ENCODE results near the gene ITPRIPL1. TPM values are rescaled to one million over a fixed set of nuclear protein-coding genes. Genes with fewer than 3 reads are reported as not detected.

Gene ITPRIPL1
- total RNA-seq, 4 donors from 2014 or later, result 0.27 to 1.0 (median 0.89) TPM; not detected in 1

DNA sequence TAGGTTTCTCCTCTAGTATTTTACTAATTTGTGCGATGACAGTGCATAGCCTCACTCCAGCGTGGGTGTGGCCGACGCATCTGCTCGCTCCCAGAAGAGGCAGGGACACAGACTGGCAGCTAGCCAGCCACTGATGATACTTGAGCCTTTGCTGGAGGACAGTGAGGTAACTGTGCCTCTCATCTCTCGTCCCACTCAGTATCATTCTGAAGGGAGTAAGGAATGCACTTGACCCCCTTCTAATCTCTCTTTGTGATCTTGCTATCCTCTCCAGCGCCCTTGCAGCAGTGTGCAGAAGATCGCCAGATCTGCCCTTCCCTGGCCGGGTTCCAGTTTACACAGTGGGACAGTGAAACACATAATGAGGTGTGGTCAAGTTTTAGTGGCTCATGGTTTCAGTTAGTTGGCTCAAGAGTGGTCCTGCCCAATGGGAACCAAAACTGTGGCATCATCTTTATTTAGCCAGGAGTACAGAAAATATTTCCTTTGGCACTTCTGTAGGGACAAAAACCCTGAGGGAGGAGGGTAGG is 28.0 kb downstream of the ITPRIPL1 start:
- no peaks in the 10 kb centered on the region for H3K27me3 ChIP-seq
- peak; percentile 16 for ATAC-seq

DNA sequence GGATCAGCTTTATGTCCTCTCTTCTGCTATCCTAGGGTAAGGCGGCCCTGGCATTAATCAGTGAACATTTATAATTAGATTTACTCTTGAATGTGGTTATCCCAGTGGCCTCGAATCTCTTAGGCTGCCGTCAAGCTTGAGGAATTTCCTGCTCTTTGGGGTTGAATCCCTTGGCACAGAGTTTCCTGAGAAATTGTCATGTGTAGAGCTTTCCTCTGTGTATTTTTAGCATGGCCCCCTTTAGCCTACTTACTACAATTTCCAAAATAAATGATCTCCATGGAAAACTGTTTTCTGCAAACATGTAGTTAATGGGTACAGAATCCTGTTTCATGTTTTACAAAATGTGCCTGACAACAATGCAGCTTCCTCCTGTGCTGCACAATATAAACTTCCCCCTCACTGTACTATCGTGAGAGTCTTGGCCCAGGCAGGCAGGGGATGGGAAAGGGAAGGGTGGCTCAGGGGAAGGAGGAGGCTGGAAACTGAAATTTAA is 28.5 kb downstream of the ITPRIPL1 start:
- Histone ChIP-seq H3K36me3 (no peaks in the 10 kb centered on the region), H3K27me3 (no peaks in the 10 kb centered on the region), H3K27ac (peak overlapping the region in 3 of 4 donors; percentile 19 to 66 (median 28)), H3K4me1 (peaks cover 0 to 7% (median 0%) of the 10 kb centered on the region in 3 donors), H3K9me3 (no peaks in the 10 kb centered on the region), H3K4me3 (no peak overlapping the region)
- TF ChIP-seq POLR2A (IDR thresholded peaks at IDR 0.05) (no peak), POLR2AphosphoS5 (IDR thresholded peaks at IDR 0.05) (no peak), EP300 (IDR thresholded peaks at IDR 0.05) (no peak)
- TF ChIP-seq, protein P1, sequence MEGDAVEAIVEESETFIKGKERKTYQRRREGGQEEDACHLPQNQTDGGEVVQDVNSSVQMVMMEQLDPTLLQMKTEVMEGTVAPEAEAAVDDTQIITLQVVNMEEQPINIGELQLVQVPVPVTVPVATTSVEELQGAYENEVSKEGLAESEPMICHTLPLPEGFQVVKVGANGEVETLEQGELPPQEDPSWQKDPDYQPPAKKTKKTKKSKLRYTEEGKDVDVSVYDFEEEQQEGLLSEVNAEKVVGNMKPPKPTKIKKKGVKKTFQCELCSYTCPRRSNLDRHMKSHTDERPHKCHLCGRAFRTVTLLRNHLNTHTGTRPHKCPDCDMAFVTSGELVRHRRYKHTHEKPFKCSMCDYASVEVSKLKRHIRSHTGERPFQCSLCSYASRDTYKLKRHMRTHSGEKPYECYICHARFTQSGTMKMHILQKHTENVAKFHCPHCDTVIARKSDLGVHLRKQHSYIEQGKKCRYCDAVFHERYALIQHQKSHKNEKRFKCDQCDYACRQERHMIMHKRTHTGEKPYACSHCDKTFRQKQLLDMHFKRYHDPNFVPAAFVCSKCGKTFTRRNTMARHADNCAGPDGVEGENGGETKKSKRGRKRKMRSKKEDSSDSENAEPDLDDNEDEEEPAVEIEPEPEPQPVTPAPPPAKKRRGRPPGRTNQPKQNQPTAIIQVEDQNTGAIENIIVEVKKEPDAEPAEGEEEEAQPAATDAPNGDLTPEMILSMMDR (IDR thresholded peaks at IDR 0.05), result no peak
- ATAC-seq, result peak; percentile 60
- WGBS, 2 donors (ENCODE audit: low coverage in 1 of 2), result 80% methylated on average over 4 of the region's 4 CpGs; no CpG with 5 or more reads in 1 of the 2 donors

More for the DNA sequence above, 28.0 kb downstream of the ITPRIPL1 start:
- Histone ChIP-seq H3K4me1 (peaks cover 0 to 7% (median 0%) of the 10 kb centered on the region in 3 donors), H3K9me3 (no peaks in the 10 kb centered on the region), H3K4me3 (no peak overlapping the region), H3K27ac (peak overlapping the region in 3 of 4 donors; percentile 19 to 60 (median 28)), H3K36me3 (no peaks in the 10 kb centered on the region)
- no peak for TF ChIP-seq POLR2AphosphoS5 (IDR thresholded peaks at IDR 0.05)
- TF ChIP-seq EP300 (IDR thresholded peaks at IDR 0.05), result no peak
- TF ChIP-seq POLR2A (IDR thresholded peaks at IDR 0.05), result no peak
- TF ChIP-seq, protein P1 (IDR thresholded peaks at IDR 0.05), result no peak
- WGBS, 2 donors (ENCODE audit: low coverage in 1 of 2), result 57 to 62% methylated on average over 2 to 7 of the region's 9 CpGs

DNA sequence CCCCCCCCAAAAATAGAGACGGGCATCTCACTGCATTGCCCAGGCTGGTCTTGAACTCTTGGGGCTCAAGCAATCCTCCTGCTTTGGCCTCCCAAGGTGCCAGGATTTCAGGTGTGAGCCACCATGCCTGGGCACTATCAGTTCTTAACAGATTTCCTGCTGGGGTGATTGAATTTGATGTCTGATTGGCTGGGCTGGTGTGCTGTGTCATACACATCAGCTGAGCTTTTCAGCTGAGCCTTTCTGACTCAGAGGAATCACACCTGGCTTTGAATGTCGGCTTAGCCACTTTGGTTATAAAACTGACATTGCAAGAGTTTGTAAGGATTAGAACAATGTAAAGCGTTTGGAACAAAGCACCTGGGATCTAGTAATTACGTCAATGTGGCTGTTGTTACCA is 29.4 kb downstream of the ITPRIPL1 start:
- 76 to 100% methylated on average over 2 to 4 of the region's 4 CpGs for WGBS, 2 donors (ENCODE audit: low coverage in 1 of 2)
- no peak for TF ChIP-seq POLR2A (IDR thresholded peaks at IDR 0.05)
- no peak for TF ChIP-seq EP300 (IDR thresholded peaks at IDR 0.05)
- no peak for TF ChIP-seq POLR2AphosphoS5 (IDR thresholded peaks at IDR 0.05)
- TF ChIP-seq, protein P1 (IDR thresholded peaks at IDR 0.05), result no peak
- no peak for ATAC-seq
- no peaks in the 10 kb centered on the region for H3K36me3 ChIP-seq
- H3K9me3 ChIP-seq, result no peaks in the 10 kb centered on the region
- H3K27me3 ChIP-seq, result no peaks in the 10 kb centered on the region
- H3K4me3 ChIP-seq, result no peak overlapping the region
- H3K27ac ChIP-seq, result no peak overlapping the region
- H3K4me1 ChIP-seq, result peaks cover 0 to 7% (median 0%) of the 10 kb centered on the region in 3 donors

DNA sequence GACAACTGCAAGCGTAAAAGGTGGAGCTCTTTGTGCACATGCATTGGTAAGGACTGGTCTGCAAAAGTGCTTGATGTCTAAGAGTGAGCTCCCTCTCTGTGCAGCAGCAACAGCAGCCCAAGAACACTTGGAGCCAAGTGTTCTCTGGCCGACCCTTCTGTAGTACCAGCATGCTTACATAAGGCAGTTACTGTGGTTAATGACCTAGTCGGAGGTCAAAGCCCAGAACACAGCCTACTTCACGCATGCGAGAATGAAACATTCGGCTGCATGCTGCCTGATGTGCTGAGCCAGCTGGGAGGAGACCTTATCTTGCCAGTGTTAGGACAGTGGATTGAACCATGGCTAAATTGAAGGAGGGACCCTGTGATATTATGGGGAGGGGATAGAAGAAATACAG is 31.8 kb downstream of the ITPRIPL1 start:
- WGBS, 2 donors (ENCODE audit: low coverage in 1 of 2), result 60% methylated on average over 1 of the region's 6 CpGs; no CpG with 5 or more reads in 1 of the 2 donors
- Histone ChIP-seq H3K4me3 (no peak overlapping the region), H3K27ac (no peak overlapping the region), H3K4me1 (peaks cover 0 to 7% (median 0%) of the 10 kb centered on the region in 3 donors), H3K9me3 (no peaks in the 10 kb centered on the region), H3K36me3 (no peaks in the 10 kb centered on the region), H3K27me3 (no peaks in the 10 kb centered on the region)
- ATAC-seq, result no peak
- TF ChIP-seq POLR2A (IDR thresholded peaks at IDR 0.05), result no peak

DNA sequence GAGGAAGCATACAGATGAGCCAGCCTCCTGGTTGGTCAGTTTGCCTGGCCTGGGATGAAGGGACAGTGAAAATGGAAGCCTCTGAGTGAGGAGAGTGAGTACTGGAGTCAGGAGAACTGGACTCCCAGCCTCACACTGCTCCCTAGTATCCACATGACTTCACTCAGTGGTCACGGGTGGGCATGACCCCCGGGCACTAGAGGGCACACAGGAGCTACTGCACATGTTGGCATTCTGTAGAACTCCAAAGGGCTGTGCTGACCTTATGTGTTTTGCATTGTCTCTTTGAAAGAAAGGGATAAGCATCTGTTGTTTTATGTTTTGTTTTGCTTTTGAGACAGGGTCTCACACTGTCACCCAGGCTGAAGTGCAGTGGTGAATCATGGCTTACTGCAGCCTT is 34.2 kb downstream of the ITPRIPL1 start:
- Histone ChIP-seq H3K27me3 (peaks cover 3% of the 10 kb centered on the region), H3K36me3 (no peaks in the 10 kb centered on the region), H3K4me3 (no peak overlapping the region), H3K4me1 (no peaks in the 10 kb centered on the region), H3K27ac (no peak overlapping the region), H3K9me3 (no peaks in the 10 kb centered on the region)
- ATAC-seq, result no peak
- 72 to 82% methylated on average over 2 of the region's 2 CpGs for WGBS, 2 donors (ENCODE audit: low coverage in 1 of 2)
- no peak for TF ChIP-seq EP300 (IDR thresholded peaks at IDR 0.05)
- TF ChIP-seq POLR2AphosphoS5 (IDR thresholded peaks at IDR 0.05), result no peak
- TF ChIP-seq POLR2A (IDR thresholded peaks at IDR 0.05), result no peak
- TF ChIP-seq, protein P1 (IDR thresholded peaks at IDR 0.05), result no peak

Measured in gastroesophageal sphincter (tissue), 4 donors.